ENCODE data around the gene METRN.

DNA sequence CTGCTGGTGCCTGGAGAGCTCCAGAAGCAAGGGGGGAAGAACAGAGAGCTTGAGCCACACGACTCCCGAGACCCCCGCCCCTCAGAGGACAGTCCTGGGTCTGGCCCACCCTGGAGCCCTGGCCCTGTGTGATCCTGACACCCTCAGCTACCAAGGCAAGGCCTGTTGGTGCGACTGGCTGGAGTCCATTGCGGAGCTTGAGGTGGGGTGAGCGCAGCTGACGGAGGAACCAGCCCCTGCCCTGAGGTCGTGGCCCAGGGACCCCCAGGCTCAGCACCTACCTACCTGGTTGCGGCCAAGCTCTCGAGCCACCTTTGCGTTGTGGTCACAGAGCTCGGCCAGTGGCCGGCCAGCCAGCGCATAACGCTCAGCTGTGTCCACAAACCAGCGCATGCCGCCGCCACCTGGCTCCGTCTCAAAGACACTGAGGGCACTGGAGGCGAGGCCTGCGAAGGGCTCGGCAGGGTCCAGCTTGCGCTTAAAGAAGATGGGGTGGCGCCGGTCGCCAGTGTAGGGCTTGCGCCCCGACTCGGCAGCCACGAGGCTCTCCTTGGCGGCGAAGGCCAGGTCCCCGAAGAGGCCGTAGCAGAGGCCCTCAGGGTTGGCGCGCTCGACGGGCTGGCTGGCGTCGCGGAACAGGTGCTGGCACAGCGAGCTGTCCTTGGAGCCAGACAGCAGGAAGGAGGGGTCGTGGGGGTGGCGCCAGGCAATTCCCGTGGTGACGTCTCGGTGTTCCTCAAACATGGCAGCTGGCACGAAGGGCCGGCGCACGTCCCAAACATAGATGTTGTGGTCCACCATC is 28.3 kb upstream of the METRN start:
- TF ChIP-seq POLR2A (IDR thresholded peaks at IDR 0.05) (no peak), POLR2AphosphoS5 (IDR thresholded peaks at IDR 0.05) (no peak), EP300 (IDR thresholded peaks at IDR 0.05) (no peak)
- TF ChIP-seq, protein P1, sequence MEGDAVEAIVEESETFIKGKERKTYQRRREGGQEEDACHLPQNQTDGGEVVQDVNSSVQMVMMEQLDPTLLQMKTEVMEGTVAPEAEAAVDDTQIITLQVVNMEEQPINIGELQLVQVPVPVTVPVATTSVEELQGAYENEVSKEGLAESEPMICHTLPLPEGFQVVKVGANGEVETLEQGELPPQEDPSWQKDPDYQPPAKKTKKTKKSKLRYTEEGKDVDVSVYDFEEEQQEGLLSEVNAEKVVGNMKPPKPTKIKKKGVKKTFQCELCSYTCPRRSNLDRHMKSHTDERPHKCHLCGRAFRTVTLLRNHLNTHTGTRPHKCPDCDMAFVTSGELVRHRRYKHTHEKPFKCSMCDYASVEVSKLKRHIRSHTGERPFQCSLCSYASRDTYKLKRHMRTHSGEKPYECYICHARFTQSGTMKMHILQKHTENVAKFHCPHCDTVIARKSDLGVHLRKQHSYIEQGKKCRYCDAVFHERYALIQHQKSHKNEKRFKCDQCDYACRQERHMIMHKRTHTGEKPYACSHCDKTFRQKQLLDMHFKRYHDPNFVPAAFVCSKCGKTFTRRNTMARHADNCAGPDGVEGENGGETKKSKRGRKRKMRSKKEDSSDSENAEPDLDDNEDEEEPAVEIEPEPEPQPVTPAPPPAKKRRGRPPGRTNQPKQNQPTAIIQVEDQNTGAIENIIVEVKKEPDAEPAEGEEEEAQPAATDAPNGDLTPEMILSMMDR (IDR thresholded peaks at IDR 0.05): no peak
